Measurements from ENCODE around the gene ARHGEF39.

The ARHGEF39 gene

GRCh38 chr9:35611230-35611797, 53.7 kb downstream of the ARHGEF39 start:
- DNase-seq (ENCODE audit: low read depth): peak; percentile 70

GRCh38 chr9:35609820-35610163, 55.2 kb downstream of the ARHGEF39 start:
- H3K36me3 ChIP-seq (ENCODE audit: control insufficient read depth, insufficient read depth, low read length, severe bottlenecking): peaks cover 32% of the 10 kb centered on the region
- no peaks in the 10 kb centered on the region for H3K9me3 ChIP-seq (ENCODE audit: control insufficient read depth, low read length)
- no peak overlapping the region for H3K9ac ChIP-seq (ENCODE audit: low read length)
- H3K27me3 ChIP-seq (replicated peaks; ENCODE audit: control insufficient read depth, insufficient read depth, low read length): no peaks in the 10 kb centered on the region
- H3K4me1 ChIP-seq (ENCODE audit: control insufficient read depth, insufficient read depth, low read length): peaks cover 14% of the 10 kb centered on the region
- DNase-seq (ENCODE audit: low read depth): no peak
- no peak overlapping the region for H3K4me3 ChIP-seq (ENCODE audit: low read length)

More at GRCh38 chr9:35611230-35611797, 53.7 kb downstream of the ARHGEF39 start:
- Histone ChIP-seq H3K4me3 (ENCODE audit: low read length) (no peak overlapping the region), H3K9ac (ENCODE audit: low read length) (no peak overlapping the region), H3K9me3 (ENCODE audit: control insufficient read depth, low read length) (no peaks in the 10 kb centered on the region), H3K36me3 (ENCODE audit: control insufficient read depth, insufficient read depth, low read length, severe bottlenecking) (peaks cover 32% of the 10 kb centered on the region), H3K4me1 (ENCODE audit: control insufficient read depth, insufficient read depth, low read length) (peaks cover 8% of the 10 kb centered on the region), H3K27me3 (replicated peaks; ENCODE audit: control insufficient read depth, insufficient read depth, low read length) (no peaks in the 10 kb centered on the region)
